ENCODE data around the gene PTPRN2.

GRCh38 chr7:158032561-158033115 lies 555.0 kb downstream of the PTPRN2 start:
- TF ChIP-seq CTCF (conservative IDR thresholded peaks at IDR 0.05) (no peak), EZH2 (IDR thresholded peaks at IDR 0.05; ENCODE audit: low read depth) (no peak)

Measured in PC-9 (cell line).